ENCODE results near the gene BPIFA1. TPM values are rescaled to one million over a fixed set of nuclear protein-coding genes. Genes with fewer than 3 reads are reported as not detected.

The BPIFA1 gene
- not detected for total RNA-seq
- long read RNA-seq, result 0 reads

DNA sequence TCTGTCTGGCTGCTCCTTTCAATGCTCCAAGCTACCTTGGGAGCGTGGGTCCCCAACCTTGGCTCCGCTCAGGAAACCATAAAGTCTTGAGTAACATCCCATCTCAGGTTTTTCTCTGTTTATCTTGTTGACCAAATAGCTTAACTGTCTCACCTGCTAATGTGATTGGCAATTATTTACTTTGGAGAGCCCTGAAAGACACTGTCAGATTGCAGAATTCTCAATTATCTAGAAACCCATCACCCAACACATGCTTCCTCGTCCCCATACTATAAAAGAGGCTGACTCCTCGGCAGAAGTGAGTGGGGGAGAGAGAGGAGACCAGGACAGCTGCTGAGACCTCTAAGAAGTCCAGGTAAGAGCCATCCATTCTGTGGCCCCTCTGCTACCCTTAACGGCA is at the start of gene BPIFA1:
BPIFA1 (plus strand) TSS at position 301 of the 400 bp plus-strand sequence. CDS start 1,716 bp downstream, outside the sequence.
- ATAC-seq (no peak), DNase-seq (ENCODE audit: missing footprints) (no peak)
- intact Hi-C loops (cut with DNase I), result no loop called here

DNA sequence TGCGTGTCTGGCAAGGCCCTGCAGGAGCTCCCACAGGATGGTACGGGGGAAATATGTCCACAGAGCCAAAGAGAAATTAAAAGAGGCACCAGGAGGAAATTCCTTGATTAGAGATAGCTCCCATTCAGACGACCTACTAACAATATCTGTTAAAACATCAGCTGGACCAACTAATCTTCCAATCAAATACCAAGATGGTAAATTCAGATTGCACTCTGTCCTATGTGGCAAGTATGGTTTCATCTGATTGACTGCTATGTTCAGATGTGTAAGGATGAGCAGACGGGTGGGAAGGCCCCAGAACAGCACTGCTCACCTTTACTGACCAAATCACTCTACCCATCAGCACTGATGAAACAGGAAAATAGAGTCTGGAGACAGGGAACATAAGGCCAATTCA is 48.3 kb upstream of the BPIFA1 start:
- intact Hi-C loops (cut with DNase I), result no loop called here
- no peak for ATAC-seq
- DNase-seq (ENCODE audit: missing footprints), result no peak

DNA sequence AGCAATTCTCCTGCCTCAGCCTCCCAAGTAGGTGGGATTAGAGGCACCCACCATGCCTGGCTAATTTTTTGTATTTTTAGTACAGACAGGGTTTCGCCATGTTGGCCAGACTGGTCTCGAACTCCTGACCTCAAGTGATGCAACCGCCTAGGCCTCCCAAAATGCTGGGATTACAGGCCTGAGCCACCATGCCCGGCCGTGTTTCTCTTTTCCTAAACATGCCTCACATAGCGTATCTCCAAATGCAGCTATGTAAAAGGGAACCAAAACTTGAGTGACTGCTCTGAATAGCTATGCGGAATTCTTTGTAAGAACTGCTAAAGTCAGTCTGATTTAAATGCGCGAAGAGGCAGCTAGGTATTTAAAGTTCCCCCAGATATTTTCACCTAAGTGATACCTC is 47.4 kb upstream of the BPIFA1 start:
- ATAC-seq (no peak), DNase-seq (ENCODE audit: missing footprints) (no peak)
- intact Hi-C loops (cut with DNase I), result no loop called here

DNA sequence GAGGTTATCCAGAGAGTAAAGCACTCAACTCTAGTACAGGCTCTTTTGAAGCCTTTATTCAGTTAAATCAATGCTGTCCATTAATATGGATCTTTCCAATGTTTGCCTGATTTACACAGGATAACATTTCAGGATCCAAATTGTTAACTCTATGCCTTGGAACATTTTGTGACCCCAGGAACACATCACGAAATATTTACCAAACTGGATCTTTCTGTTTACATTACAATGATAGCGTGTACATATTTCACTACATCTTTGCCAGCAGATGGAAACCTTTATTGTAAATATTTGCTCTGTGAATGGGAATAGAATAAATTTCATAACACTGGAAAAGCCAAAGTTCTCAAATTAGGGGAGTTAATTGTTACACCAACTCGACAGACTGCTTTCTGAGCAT is 44.3 kb upstream of the BPIFA1 start:
- intact Hi-C loops (cut with DNase I), result no loop called here
- ATAC-seq, result no peak
- no peak for DNase-seq (ENCODE audit: missing footprints)

DNA sequence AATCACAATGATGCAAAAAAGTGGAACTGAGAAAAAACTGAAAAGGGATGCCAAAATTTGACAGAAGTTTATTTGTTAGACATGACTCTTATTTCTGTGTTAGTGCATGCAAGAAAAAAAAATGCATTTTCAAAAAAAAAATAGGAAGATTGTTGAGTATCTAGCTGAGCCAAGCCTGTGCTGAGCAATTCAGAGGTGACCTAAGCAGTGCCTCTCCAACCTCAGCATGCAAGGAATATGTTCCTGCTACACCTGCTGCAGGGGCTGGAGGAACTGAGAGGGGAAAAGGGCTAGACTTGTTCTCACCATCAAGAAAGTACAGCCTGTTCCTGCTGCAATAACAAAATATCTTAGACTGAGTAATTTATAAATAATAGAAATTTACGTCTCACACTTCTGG is 43.8 kb upstream of the BPIFA1 start:
- DNase-seq (ENCODE audit: missing footprints) (no peak), ATAC-seq (no peak)
- intact Hi-C loops (cut with DNase I), result no loop called here

DNA sequence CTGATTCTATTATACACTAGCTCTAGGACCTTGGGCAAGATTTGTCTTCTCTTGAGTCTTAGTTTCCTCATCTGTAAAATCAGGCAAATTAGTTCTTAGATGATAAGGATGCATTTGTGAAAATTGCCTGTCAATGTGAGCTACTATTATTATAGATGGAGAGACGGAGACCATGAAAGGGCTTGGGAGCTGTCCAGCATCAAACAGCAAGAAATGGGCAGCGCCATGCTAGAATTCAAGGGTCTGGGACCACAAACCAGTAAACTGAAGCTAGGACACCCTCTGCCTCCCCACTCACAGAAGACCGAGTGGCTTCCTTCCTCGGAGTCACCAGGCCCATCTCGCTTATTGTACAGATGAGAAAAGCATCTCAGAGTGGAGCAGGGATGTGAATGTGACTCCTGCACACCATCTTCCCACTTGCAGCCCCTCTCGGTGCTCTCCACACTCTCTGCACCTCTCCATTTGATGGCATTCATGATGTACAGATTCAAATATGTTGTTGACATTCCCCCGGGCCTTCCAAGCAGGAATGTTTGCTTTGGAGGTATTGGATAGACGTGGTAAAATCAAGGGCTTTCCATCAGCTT is 42.8 kb upstream of the BPIFA1 start:
- intact Hi-C loops (cut with DNase I), result no loop called here
- DNase-seq (ENCODE audit: missing footprints) (no peak), ATAC-seq (no peak)

DNA sequence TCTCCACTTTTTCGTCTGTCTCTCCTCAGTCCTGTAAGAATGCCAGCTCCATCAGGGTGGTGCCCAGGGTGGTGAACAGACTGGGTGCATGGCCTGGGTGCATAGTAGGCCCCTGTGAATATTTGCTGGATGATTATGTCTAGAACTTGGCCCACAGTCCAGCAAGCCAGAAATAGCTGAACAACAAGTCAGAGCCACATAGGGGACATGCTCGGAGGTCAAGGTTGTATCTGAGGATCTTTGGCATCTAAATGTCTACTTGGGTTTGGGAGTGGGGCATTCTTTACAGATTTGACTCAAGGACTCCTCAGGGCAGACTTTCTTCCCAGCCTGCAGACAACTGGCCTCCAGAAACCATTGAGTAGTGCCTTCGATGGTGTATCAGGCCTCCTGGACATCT is 36.8 kb upstream of the BPIFA1 start:
- DNase-seq (ENCODE audit: missing footprints), result no peak
- intact Hi-C loops (cut with DNase I), result no loop called here
- ATAC-seq, result no peak

DNA sequence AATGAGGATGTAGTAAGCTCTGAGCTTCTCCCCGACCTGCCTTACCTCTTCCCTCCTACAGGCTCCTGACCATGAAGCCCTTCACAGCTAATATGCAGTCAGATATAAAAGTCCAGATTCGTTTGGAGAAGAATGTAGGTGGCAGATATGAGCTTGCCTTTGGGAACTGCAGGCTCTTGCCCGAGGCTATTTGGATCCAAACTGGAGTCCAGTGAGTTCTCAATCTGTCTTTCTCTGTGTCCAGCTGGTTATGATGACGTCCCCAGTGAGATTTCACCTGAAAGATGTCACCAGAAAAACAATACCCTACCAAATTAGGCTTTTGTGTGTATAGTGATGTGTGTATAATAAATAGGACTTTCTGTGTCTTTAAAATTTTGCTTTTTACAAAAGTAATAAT is 33.3 kb upstream of the BPIFA1 start:
- intact Hi-C loops (cut with DNase I), result no loop called here
- no peak for ATAC-seq

DNA sequence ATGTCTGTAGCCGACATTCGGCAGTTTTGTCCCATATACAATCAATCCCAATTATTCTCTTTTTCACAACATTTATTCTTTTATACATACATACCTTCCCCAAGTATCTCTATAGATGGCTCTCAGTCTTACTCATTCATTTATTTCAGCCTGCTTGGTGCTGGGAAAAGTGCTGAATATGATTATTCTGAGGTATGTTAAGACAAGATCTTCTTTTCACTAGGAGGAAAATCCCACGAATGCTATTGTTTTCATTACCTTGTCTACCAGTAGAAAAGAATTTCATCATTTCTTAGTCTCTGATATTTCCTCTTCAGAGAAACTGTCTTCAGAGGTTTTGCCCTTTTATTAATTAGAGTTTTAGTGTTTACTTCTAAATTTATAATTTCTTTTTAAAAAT is 32.4 kb upstream of the BPIFA1 start:
- intact Hi-C loops (cut with DNase I), result no loop called here
- ATAC-seq, result no peak
- no peak for DNase-seq (ENCODE audit: missing footprints)

More for the DNA sequence above, 33.3 kb upstream of the BPIFA1 start:
- no peak for DNase-seq (ENCODE audit: missing footprints)

DNA sequence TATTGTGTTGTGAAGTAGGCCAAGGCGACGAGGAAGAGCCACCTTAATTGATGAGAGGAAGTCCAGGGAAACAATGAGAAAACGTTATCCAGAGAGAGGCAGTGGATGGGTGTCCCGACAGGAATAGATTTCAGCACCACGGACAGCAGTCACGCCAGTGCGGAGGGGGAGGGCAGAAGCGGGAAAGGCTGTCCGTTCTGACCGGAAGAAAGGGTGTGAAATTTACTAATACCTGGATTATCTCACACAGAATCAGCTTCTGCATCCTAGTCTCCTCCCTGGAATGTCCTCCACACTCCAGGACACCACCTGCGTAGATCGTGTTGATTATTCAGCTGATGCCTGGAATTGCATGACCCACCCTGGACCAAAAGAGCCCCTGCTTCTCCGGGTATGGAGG is 26.0 kb upstream of the BPIFA1 start:
- intact Hi-C loops (cut with DNase I), result no loop called here
- DNase-seq (ENCODE audit: missing footprints), result no peak
- no peak for ATAC-seq

DNA sequence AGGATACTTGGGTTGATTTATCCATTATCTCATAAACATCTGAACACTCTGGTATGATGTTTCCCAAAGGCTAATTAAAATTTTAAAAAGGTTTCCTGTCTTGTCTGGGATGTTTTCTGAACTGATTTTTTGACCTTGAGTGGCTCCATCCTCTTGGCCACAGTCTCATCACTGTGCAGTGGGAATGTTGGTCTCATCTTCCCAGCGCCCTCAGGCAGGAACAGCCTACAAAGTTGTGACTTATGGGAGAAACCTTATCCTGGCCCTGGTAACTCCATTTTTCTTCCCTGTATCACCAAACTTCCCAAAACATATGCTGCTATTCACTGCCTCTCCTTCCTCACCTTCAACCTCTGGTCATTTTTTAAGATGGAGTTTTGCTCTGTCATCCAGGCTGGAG is 25.4 kb upstream of the BPIFA1 start:
- no peak for ATAC-seq
- no peak for DNase-seq (ENCODE audit: missing footprints)
- intact Hi-C loops (cut with DNase I), result no loop called here

DNA sequence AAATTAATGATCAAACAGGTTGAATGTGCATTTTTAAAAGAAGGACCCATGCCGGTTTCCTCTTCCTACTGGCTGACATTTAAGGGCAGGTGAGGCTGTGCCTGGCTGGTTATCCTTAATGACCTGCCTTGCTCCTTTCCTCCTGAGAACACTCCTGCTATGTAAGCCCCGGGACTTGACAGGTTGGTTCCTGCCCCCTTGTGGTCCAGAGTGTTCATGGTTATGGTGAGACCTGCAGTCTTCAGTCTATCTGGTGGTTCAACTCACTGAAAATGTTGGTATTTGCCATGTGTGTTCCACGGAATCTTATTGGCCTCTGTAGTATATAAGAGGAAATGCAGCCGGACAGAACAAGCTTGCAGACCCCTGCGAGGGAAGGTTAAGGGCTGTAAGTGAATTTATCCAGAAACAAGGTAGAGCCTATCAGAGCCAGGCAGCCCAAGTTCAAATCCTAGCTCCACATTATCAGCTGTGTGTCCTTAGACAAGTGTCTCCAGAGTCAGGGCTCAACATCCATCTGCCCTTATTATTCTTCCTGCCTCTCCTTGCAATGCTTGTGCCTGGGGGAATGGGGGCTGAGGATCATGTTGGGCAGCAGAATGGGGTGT is 23.9 kb upstream of the BPIFA1 start:
- intact Hi-C loops (cut with DNase I), result no loop called here
- DNase-seq (ENCODE audit: missing footprints), result no peak
- no peak for ATAC-seq

DNA sequence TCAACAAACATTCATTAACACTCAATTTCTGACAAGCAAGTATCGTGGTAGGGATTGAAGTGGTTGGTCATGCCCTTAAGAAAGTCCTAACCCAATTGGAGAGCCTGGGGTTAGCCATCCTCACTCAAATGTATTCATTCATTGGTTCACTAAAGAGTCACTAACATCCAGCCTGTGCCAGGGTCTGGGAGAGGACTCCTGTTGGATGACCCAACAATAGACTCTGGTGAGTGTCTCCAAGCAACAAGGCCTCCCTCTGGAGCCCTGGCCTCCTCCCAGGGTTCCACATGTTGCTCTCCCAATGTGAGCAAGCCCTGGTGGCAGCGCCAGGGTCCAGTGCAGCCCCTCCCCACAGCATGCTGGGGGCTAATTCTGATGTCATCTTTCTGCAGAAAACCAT is 18.7 kb upstream of the BPIFA1 start, which contains the start of gene BPIFA3:
BPIFA3 (plus strand) TSS at position 301 of the 400 bp plus-strand sequence. CDS start 185 bp downstream, outside the sequence.
- DNase-seq (ENCODE audit: missing footprints) (no peak), ATAC-seq (no peak)
- intact Hi-C loops (cut with DNase I), result no loop called here

DNA sequence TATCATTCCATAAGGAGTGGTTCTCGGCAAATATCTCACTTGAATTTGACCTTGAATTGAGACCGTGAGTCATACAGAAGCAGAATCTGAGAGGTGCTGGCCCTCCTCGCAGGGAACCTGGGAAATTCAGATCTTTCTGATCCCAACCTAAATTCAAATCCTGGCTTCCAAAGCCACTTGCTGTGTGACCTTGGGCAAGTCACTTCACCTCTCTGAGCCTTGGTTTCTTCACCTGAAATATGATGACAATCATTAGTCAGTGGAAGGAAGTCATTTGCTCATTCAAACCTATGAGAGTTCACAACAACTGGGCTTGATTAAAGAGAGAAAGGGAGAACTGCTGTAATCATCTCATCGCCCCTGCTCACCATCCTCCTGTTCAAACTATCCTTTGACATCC is 11.4 kb upstream of the BPIFA1 start:
- no peak for ATAC-seq
- intact Hi-C loops (cut with DNase I), result loop anchor here (10.0 kb wide), 1 partner anchor 60 kb away; the partner anchor contains the start of gene BPIFB1
- DNase-seq (ENCODE audit: missing footprints), result no peak

DNA sequence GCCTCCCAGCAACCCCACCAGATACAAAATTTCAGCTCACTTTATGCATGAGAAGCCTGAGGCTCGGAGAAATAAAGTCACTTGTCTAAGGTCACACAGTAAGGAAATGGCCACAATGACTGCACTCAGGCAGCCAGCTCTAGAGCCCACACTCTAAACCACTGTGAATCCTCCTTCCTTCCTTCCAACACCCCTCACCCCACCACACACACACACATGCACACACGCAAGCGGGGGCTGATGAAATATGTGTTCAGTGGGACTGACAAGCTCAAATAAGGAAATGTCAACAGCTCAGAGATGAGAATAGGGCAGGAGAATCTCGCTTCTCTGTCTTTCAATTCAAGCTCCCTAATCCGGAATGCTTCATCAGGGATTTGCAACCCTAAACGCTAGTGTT is 6.0 kb upstream of the BPIFA1 start:
- DNase-seq (ENCODE audit: missing footprints) (no peak), ATAC-seq (no peak)
- intact Hi-C loops (cut with DNase I), result loop anchor here (10.0 kb wide), 1 partner anchor 55 kb away; the partner anchor contains the start of gene BPIFB1

DNA sequence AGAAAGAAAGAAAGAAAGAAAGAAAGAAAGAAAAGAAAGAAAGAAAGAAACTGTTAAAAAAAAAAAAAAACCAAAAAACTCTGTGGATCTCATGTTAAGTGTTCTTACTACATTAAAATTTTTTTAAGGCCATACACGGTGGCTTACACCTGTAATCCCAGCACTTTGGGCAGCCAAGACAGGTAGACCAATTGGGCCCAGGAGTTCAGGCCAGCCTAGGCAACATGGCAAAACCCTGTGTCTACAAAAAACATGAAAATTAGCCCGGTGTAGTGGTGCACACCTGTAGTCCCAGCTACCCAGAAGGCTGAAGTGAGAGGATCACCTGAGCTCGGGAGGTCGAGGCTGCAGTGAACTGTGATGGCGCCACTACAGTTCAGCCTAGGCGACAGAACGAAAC is 4.6 kb upstream of the BPIFA1 start:
- ATAC-seq (no peak), DNase-seq (ENCODE audit: missing footprints) (no peak)
- intact Hi-C loops (cut with DNase I), result no loop called here

DNA sequence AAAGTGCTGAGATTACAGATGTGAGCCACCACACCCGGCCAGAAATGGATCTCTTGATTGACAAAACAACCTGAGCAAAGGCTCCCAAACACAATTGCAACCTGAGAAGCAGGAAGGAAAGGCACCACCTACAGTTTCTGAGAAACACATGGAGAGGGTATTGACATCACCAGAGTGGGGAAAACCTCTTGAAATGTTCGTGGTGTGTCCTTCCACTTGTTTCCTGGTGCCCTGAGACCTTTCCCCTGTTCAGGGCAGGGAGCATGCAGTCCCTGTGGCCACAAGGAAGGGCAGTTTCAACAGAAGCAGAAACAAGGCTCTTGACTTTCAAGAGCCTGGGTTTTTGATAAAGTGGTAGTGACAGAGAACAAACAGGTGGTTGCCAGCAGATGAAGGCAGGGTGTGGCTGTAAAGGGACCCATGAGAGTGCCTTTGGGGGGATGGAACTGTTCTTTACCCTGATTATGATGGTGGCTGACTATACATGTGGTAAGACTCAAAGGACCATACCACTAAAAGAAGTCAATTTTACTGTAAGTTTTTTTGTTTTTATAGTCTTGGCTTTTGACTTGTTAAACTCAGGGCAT is 3.2 kb upstream of the BPIFA1 start:
- intact Hi-C loops (cut with DNase I), result no loop called here
- DNase-seq (ENCODE audit: missing footprints) (no peak), ATAC-seq (no peak)

DNA sequence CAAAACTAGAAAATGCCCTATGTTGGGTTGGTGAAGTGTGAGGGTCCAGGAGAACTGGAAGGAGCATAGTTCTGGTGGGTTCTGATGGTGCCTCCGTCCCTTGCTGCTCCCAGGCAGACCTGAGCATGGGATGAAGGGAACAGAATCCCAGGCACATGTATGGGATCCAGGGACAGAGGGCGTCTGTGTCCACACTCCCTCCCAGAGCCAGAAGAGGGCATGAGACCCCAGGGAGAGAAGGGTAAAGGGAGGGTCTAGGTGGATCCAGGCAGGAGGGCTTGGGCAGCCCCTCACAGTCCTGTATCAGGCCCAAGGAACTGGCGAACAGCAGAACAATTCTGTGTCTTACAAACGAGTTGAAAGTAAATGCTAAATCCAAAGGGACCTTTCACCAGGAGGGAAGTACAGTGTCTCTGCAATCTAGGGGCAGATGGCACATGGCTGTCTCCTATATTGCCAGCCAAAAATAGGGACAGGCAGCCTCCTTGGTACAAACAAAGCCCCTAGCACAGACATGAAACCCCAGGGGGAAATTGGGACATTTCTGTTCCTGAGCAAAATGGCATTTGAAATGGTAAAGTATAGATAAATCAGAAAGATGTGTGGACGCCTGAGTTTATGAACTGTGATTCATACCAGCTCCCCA is 2.5 kb upstream of the BPIFA1 start:
- intact Hi-C loops (cut with DNase I), result no loop called here
- ATAC-seq, result no peak
- no peak for DNase-seq (ENCODE audit: missing footprints)

DNA sequence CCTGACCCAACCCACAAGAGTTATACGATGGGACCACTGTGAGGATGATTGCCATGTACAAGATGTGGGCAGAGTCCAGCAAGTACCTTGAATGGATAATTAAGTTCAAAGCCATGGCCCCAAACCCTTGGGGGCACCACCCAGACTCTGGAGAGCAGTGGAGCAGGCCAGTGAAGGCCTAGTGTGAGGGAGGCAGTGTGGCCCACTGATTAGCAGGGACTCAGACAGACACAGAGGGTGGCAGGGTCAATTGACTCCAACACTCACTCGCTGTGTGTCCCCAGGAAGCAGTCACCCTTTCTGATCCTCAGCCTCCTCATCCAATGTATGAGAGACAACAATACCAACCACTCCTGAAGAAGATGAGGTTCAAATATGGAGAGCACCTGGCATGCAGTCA is 1.7 kb upstream of the BPIFA1 start:
- no peak for ATAC-seq
- no peak for DNase-seq (ENCODE audit: missing footprints)
- intact Hi-C loops (cut with DNase I), result no loop called here

DNA sequence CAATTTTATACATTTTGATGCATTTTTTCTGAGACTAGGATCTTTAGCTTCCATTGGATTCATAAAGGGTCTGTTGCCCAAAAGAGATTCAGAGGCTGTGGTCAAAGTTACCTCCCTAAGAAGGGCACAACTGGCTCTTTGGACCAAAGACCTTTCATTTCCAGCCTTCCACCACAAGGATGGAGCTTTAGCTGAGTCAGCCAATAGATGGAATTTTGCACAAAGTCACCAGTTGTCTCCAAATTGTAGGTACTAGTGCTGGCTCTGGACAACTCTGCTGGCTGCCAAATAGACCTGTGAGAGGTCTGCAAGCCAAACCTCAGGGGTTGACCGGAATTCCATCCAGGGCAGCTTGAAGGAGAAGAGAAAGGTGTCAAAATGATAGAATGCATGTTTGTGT is 555 bp downstream of the BPIFA1 start:
- intact Hi-C loops (cut with DNase I), result no loop called here
- no peak for DNase-seq (ENCODE audit: missing footprints)
- ATAC-seq, result no peak

All from Right ventricle myocardium inferior (tissue), 1 donor.